Peyer's patch (tissue), 4 donors: ENCODE results near the gene BAIAP2. TPM values are rescaled to one million over a fixed set of nuclear protein-coding genes. Genes with fewer than 3 reads are reported as not detected.

Experiments used
- DNase-seq, 3 donors: peaks; one replicate each; pipeline ENCODE4 v3.0.0-alpha.2; 2017 to 2019
- H3K27ac ChIP-seq, 4 donors: fragments of 200-600 bp; sonication (generic); one replicate each; pipeline ENCODE4 v1.5.1; 2016 to 2019
- H3K27me3 ChIP-seq, 2 donors: fragments of 200-600 bp; sonication (generic); one replicate each; pipeline ENCODE4 v1.5.1; 2019
- H3K36me3 ChIP-seq, 3 donors: fragments of 200-600 bp; sonication (generic); one replicate each; pipeline ENCODE4 v1.5.1; 2016 to 2019
- H3K4me1 ChIP-seq, 4 donors: fragments of 200-600 bp; sonication (generic); one replicate each; pipeline ENCODE4 v1.5.1; 2016 to 2019
- H3K4me3 ChIP-seq, 4 donors: fragments of 200-600 bp; sonication (generic); 1 replicate in 3 of 4; 2 replicates in 1 of 4; pipeline ENCODE4 v1.5.1; 2016 to 2019; ENCODE audit warnings: mild to moderate bottlenecking in 1 of 4
- H3K9me3 ChIP-seq, 4 donors: fragments of 200-600 bp; sonication (generic); one replicate each; pipeline ENCODE4 v1.5.1; 2016 to 2019; ENCODE audit warnings: mild to moderate bottlenecking in 1 of 4
- POLR2A ChIP-seq, 2 donors: fragments of 450-650 bp; IDR thresholded peaks; one replicate each; pipeline ENCODE4 v1.5.1; 2017; ENCODE audit warnings: antibody characterized with exemption in 2 of 2, mild to moderate bottlenecking in 2 of 2, moderate library complexity in 2 of 2
- total RNA-seq, 4 donors: library from RNA; depleted of rRNA; stranded (reverse); fragments of >200 nt; gene quantifications; one replicate each; pipeline ENCODE4 v1.1.0, GENCODE V29; 2016
- TF ChIP-seq, protein P1 (sequence below), 6 experiments: fragments of 450-650 bp in 4 of 6; fragments of 200-600 bp in 2 of 6; sonication (generic) in 1 of 6; IDR thresholded peaks; one replicate each; pipeline ENCODE4 v1.5.1; 2017 to 2019; ENCODE audit warnings: antibody characterized with exemption in 6 of 6, mild to moderate bottlenecking in 3 of 6, moderate library complexity in 1 of 6

Gene BAIAP2
- total RNA-seq, 4 donors from 2014 or later: 10.2 to 61.9 (median 17.6) TPM

DNA sequence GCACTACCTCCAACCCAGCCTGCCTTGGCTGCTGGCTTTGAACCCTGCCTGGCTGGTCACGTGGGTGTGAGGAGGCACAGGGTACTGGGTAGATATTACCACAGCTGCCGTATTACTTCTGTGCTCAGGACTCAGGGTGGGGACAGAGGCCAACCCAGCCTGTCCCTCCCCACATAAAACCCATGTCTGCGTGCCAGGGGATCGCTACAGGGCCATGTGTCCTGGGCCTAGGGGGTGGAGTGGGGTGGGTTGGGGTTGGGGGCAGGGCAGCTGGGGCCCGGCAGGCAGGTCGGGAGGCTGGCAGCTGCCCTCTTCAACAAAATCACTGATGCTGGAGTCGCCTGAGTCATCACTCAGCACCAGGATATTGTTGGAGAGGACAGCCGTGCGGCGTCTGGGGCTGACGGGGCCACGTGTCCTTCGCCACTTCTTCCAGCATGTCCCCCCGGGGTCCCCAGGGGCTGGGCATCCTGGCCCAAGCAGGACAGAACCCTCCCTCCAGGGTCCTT is 90.7 kb downstream of the BAIAP2 start:
- TF ChIP-seq, protein P1, sequence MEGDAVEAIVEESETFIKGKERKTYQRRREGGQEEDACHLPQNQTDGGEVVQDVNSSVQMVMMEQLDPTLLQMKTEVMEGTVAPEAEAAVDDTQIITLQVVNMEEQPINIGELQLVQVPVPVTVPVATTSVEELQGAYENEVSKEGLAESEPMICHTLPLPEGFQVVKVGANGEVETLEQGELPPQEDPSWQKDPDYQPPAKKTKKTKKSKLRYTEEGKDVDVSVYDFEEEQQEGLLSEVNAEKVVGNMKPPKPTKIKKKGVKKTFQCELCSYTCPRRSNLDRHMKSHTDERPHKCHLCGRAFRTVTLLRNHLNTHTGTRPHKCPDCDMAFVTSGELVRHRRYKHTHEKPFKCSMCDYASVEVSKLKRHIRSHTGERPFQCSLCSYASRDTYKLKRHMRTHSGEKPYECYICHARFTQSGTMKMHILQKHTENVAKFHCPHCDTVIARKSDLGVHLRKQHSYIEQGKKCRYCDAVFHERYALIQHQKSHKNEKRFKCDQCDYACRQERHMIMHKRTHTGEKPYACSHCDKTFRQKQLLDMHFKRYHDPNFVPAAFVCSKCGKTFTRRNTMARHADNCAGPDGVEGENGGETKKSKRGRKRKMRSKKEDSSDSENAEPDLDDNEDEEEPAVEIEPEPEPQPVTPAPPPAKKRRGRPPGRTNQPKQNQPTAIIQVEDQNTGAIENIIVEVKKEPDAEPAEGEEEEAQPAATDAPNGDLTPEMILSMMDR (IDR thresholded peaks at IDR 0.05): no peak
- TF ChIP-seq POLR2A (IDR thresholded peaks at IDR 0.05): no peak
- H3K27ac ChIP-seq: no peak overlapping the region
- H3K4me1 ChIP-seq: no peaks in the 10 kb centered on the region
- H3K9me3 ChIP-seq: no peaks in the 10 kb centered on the region
- no peak for DNase-seq
- H3K4me3 ChIP-seq: no peak overlapping the region
- H3K27me3 ChIP-seq: no peaks in the 10 kb centered on the region
- peaks cover 0 to 21% (median 0%) of the 10 kb centered on the region in 3 donors for H3K36me3 ChIP-seq

DNA sequence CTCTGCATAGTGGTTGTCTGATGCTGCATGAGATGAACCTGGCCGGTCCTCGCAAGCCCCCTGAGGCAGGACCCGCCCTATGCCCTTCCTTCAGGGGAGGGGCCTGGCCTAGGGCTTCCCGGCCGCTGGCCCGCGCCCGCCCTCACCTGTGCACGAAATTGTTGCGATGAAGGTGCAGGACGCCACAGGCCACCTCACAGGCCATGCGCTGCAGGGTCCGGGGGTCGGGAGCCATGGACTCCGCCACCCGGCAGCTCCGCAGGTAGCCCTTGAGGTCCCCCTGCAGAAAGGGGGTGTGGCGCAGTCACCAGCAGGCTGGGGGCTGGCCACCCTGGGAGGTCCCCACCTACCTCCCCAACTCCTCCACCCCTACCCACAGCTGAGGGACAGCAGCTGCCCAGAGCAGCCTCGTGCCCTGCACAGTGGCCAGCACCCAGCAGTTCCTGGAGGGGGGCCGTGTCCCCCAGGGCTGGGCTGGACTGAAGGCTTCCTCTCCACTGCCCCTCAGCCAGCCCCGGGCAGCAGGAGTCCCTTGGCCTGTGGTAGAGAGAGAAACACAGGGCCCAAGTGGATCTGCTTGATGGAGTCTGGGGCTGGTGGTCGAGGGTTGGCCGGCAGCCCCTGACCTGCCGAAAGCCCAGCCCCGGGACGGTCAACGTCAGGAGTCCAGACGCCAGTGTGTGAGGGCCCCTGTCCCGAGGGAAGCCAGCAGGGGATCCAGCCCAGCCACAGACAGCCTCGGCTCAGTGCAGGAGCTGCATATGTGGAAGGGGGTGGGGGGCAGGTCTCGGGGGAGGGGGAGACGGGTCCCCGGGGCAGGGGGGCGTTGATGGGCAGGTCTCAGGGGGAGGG is 91.6 kb downstream of the BAIAP2 start:
- no peak overlapping the region for H3K4me3 ChIP-seq
- TF ChIP-seq, protein P1 (IDR thresholded peaks at IDR 0.05): no peak
- no peak for TF ChIP-seq POLR2A (IDR thresholded peaks at IDR 0.05)
- H3K27ac ChIP-seq: no peak overlapping the region
- no peaks in the 10 kb centered on the region for H3K27me3 ChIP-seq
- peaks cover 0 to 12% (median 0%) of the 10 kb centered on the region in 3 donors for H3K36me3 ChIP-seq
- H3K4me1 ChIP-seq: no peaks in the 10 kb centered on the region
- no peaks in the 10 kb centered on the region for H3K9me3 ChIP-seq
- no peak for DNase-seq

DNA sequence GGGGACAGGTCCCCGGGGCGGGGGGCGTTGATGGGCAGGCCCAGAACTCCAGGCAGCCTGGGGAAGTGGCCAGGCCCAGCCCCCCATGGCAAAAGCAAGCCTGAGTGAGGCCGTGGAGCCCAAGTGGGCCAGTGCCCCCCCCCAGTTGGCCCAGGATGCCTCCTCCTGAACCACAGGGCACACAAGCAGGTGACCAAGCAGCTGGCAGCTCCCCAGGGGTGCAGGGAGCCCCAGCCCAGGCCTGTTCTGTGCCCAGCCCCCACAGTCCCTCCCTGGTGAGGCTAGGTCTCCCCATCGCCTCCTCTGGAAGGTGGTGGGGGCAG is 92.1 kb downstream of the BAIAP2 start:
- H3K27me3 ChIP-seq: no peaks in the 10 kb centered on the region
- H3K27ac ChIP-seq: no peak overlapping the region
- H3K9me3 ChIP-seq: no peaks in the 10 kb centered on the region
- no peak overlapping the region for H3K4me3 ChIP-seq
- H3K36me3 ChIP-seq: peaks cover 0 to 6% (median 0%) of the 10 kb centered on the region in 3 donors
- H3K4me1 ChIP-seq: no peaks in the 10 kb centered on the region
- DNase-seq: no peak
- TF ChIP-seq POLR2A (IDR thresholded peaks at IDR 0.05): no peak
- TF ChIP-seq, protein P1 (IDR thresholded peaks at IDR 0.05): no peak

DNA sequence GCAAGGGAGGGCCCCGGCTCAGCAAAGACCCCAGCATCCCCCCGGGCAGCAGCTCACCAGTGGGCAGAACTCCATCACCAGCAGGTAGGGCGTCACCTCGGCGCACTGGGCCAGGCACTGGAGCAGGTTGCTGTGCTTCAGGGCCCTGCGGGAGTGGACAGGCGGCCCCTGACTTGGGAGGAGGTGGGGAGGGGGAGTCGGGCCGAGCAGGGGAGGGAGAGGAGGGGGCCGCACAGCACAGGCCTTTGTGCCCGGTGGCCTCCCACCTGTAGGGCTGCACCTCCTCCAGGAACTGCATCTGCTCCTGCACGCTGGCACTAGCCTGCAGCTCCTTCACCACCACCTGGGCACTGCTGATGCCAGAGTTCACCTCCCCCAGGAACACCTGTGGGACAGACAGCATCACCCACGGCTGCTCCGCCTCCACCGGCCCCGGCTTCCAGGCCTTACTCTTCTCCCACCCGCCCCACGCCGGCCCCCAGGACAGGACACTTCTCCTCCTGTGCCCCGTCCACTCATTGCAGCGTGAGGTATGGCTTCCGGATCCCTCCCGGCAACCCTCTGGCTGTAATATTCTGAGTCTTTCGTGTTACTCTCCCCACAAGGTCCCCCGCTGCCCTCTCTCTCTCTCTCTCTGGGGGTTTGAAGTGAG is 92.7 kb downstream of the BAIAP2 start:
- Histone ChIP-seq H3K36me3 (peaks cover 0 to 6% (median 0%) of the 10 kb centered on the region in 3 donors), H3K27me3 (no peaks in the 10 kb centered on the region), H3K9me3 (no peaks in the 10 kb centered on the region), H3K4me3 (no peak overlapping the region), H3K27ac (no peak overlapping the region), H3K4me1 (peaks cover 0 to under 1% (median 0%) of the 10 kb centered on the region in 4 donors)
- no peak for DNase-seq
- no peak for TF ChIP-seq POLR2A (IDR thresholded peaks at IDR 0.05)
- TF ChIP-seq, protein P1 (IDR thresholded peaks at IDR 0.05): no peak

DNA sequence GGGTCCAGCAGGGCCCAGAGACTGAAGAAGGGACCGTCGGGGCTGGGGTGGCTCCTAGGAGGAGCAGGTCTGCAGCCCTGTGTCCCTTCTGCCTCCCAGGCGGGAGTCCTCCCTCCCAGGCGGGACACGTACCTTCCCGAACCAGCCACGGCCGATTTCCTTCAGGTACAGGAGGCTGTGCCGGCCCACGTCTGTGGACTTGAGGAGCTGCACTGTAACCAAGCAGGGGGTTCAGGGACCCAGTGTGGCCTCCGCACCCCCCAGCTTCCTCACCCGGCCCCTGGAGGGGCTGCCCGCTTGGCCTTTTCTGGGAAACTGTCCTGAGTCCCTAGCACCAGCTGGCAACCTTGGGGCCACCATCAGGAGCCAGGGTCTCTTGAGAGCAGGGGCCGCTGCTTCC is 93.4 kb downstream of the BAIAP2 start:
- Histone ChIP-seq H3K27ac (no peak overlapping the region), H3K36me3 (peaks cover 0 to 6% (median 0%) of the 10 kb centered on the region in 3 donors), H3K27me3 (no peaks in the 10 kb centered on the region), H3K4me1 (peaks cover 0 to 8% (median 2%) of the 10 kb centered on the region in 4 donors), H3K4me3 (no peak overlapping the region), H3K9me3 (no peaks in the 10 kb centered on the region)
- TF ChIP-seq, protein P1 (IDR thresholded peaks at IDR 0.05): no peak
- no peak for TF ChIP-seq POLR2A (IDR thresholded peaks at IDR 0.05)
- DNase-seq: no peak
